Esophagus squamous epithelium (tissue), 4 donors: ENCODE measurements around the gene PRSS50.

ENCODE experiments used
- POLR2A ChIP-seq, 4 donors: fragments of 450-650 bp; IDR thresholded peaks; one replicate each; pipeline ENCODE4 v1.6.1; 2017; ENCODE audit warnings: antibody characterized with exemption in 4 of 4, mild to moderate bottlenecking in 4 of 4, moderate library complexity in 3 of 4
- TF ChIP-seq, protein P1 (sequence below), 6 experiments: fragments of 450-650 bp in 4 of 6; fragments of 200-600 bp in 2 of 6; sonication (generic) in 2 of 6; IDR thresholded peaks; one replicate each; pipeline ENCODE4 v1.5.1; 2016 to 2019; ENCODE audit warnings: antibody characterized with exemption in 6 of 6, mild to moderate bottlenecking in 4 of 6, moderate library complexity in 4 of 6

DNA sequence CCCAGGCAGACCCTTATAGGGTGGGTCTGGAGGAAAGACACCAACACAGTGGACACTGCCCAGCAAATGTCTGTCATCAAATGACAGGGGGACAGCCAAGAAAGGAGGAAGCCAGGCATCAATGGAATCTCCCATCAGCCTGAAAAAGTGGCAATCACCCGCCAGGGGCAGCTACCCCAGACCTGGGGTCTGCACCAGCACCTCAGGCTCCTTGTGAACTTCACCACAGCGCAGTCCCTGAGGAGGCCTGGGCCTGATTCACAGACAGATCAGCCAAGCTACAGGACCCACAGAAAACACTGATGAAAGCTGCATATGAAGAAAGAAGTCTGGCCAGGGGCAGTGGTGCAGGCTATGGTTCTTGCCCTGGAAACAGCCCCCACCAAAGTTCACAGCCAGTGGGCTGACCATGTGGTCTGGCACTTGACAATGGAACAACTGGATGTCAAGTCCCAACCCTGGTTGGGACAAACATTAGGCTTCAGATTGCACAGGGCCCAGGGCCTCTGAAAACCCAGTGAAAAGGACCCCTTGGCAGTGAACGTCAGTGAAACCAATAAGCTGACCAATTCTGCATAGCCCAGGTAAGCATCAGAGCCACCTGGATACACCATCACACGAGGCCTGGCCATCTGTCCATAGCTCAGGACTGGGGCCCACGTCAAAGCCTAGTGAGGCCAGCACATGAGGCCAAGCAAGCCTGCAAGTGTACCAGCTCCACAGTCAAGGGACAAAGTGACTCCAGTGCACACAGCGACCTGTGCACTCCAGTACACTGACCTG lies 53.3 kb downstream of the PRSS50 start:
- TF ChIP-seq POLR2A (IDR thresholded peaks at IDR 0.05) = no peak
- TF ChIP-seq, protein P1, sequence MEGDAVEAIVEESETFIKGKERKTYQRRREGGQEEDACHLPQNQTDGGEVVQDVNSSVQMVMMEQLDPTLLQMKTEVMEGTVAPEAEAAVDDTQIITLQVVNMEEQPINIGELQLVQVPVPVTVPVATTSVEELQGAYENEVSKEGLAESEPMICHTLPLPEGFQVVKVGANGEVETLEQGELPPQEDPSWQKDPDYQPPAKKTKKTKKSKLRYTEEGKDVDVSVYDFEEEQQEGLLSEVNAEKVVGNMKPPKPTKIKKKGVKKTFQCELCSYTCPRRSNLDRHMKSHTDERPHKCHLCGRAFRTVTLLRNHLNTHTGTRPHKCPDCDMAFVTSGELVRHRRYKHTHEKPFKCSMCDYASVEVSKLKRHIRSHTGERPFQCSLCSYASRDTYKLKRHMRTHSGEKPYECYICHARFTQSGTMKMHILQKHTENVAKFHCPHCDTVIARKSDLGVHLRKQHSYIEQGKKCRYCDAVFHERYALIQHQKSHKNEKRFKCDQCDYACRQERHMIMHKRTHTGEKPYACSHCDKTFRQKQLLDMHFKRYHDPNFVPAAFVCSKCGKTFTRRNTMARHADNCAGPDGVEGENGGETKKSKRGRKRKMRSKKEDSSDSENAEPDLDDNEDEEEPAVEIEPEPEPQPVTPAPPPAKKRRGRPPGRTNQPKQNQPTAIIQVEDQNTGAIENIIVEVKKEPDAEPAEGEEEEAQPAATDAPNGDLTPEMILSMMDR (IDR thresholded peaks at IDR 0.05) = no peak
